IMR-90 (cell line): ENCODE measurements around the gene LIMS3. TPM values are rescaled to one million over a fixed set of nuclear protein-coding genes. Genes with fewer than 3 reads are reported as not detected.
A peak's percentile ranks its signal among the peaks of the same experiment; 100 is the strongest.
"Not testable (repeated sequence)": the region's sequence is repeated elsewhere in the genome, so short reads cannot be mapped to it uniquely, and the experiment has no call there.

ENCODE experiments used
- ATAC-seq: fragments of 200-7000 bp; cut with Tn5 transposase; 2 replicates; pipeline ENCODE4 v1.9.1; 2020; ENCODE audit warnings: low read depth, mild to moderate bottlenecking, moderate library complexity
- BruUV-seq: library from RNA; stranded (reverse); fragments of 400-500 nt; replicated peaks from 2 replicates; lab custom pipeline; 2021; lab: Mats Ljungman, UMichigan
- CTCF ChIA-PET: fragments of 300-600 bp; formaldehyde crosslinking; extraction: SDS; loops from one replicate; lab custom pipeline; 2021; ENCODE audit warnings: antibody characterized with exemption; lab: Yijun Ruan, JAX
- POLR2A ChIA-PET: fragments of 300-600 bp; sonication (Branson Sonifier 250); formaldehyde crosslinking; loops from one replicate; lab custom pipeline; 2022; ENCODE audit warnings: antibody characterized with exemption; ENCODE audit not compliant: unreplicated experiment; lab: Charles Lee
- DNase-seq: peaks from one replicate; pipeline ENCODE4 v3.0.0; 2013
- H2AFZ ChIP-seq: replicated peaks from 2 replicates; pipeline ENCODE3; 2013; ENCODE audit warnings: low read length, mild to moderate bottlenecking; ENCODE audit not compliant: poor library complexity
- H2AK5ac ChIP-seq: 2 replicates; pipeline ENCODE4 v1.6.1; 2013; ENCODE audit warnings: low read depth, low read length, inconsistent platforms
- H2AK9ac ChIP-seq: replicated peaks from 2 replicates; pipeline ENCODE3; 2013; ENCODE audit warnings: mild to moderate bottlenecking, low read depth, low read length, moderate library complexity; ENCODE audit not compliant: poor library complexity
- H2BK120ac ChIP-seq: 2 replicates; pipeline ENCODE4 v1.6.1; 2013; ENCODE audit warnings: low read depth, low read length, inconsistent platforms
- H2BK15ac ChIP-seq: 3 replicates; pipeline ENCODE4 v1.6.1; 2013; ENCODE audit warnings: low read depth, low read length, inconsistent platforms
- H2BK20ac ChIP-seq: 2 replicates; pipeline ENCODE4 v1.6.1; 2013; ENCODE audit warnings: low read depth, mild to moderate bottlenecking, inconsistent platforms, low read length, moderate library complexity
- H2BK5ac ChIP-seq: 2 replicates; pipeline ENCODE4 v1.6.1; 2013; ENCODE audit warnings: mild to moderate bottlenecking, low read depth, low read length, inconsistent platforms; ENCODE audit not compliant: poor library complexity, severe bottlenecking
- H3K14ac ChIP-seq: replicated peaks from 2 replicates; pipeline ENCODE4 v1.6.1; 2013; ENCODE audit warnings: low read depth, low read length, inconsistent platforms
- H3K18ac ChIP-seq: 2 replicates; pipeline ENCODE4 v1.6.1; 2013; ENCODE audit warnings: low read depth, low read length, control low read depth
- H3K23ac ChIP-seq: 2 replicates; pipeline ENCODE4 v1.6.1; 2013; ENCODE audit warnings: low read depth, low read length, inconsistent platforms
- H3K27ac ChIP-seq: 2 replicates; pipeline ENCODE4 v1.5.1; 2013; ENCODE audit warnings: mild to moderate bottlenecking, control low read depth, low read length; ENCODE audit not compliant: insufficient read depth
- H3K27me3 ChIP-seq: 2 replicates; pipeline ENCODE4 v1.6.1; 2013; ENCODE audit warnings: low read length; ENCODE audit not compliant: control insufficient read depth, insufficient read depth
- H3K36me3 ChIP-seq: 2 replicates; pipeline ENCODE4 v1.6.1; 2013; ENCODE audit warnings: low read length, mixed read lengths; ENCODE audit not compliant: control insufficient read depth, insufficient read depth
- H3K4ac ChIP-seq: 2 replicates; pipeline ENCODE4 v1.6.1; 2013; ENCODE audit warnings: low read depth, low read length, inconsistent platforms
- H3K4me1 ChIP-seq: 2 replicates; pipeline ENCODE4 v1.6.1; 2013; ENCODE audit warnings: low read length, mixed read lengths; ENCODE audit not compliant: control insufficient read depth, insufficient read depth
- H3K4me2 ChIP-seq: 2 replicates; pipeline ENCODE4 v1.6.1; 2013; ENCODE audit warnings: low read depth, mild to moderate bottlenecking, control low read depth, low read length, moderate library complexity
- H3K4me3 ChIP-seq: 2 replicates; pipeline ENCODE4 v1.5.1; 2013; ENCODE audit warnings: low read depth, mild to moderate bottlenecking, control low read depth, low read length, moderate library complexity; ENCODE audit not compliant: insufficient read depth
- H3K56ac ChIP-seq: 2 replicates; pipeline ENCODE4 v1.6.1; 2013; ENCODE audit warnings: low read length, inconsistent platforms; ENCODE audit not compliant: insufficient read depth; ENCODE audit errors: extremely low read depth
- H3K79me1 ChIP-seq, 2 experiments: 2 replicates each; pipeline ENCODE4 v1.6.1; 2013; ENCODE audit warnings: low read length in 2 of 2, inconsistent platforms in 1 of 2, low read depth in 1 of 2
- H3K9ac ChIP-seq: 2 replicates; pipeline ENCODE4 v1.6.1; 2013; ENCODE audit warnings: low read depth, low read length, control low read depth
- H3K9me1 ChIP-seq: 2 replicates; pipeline ENCODE4 v1.6.1; 2013; ENCODE audit warnings: low read length, inconsistent platforms; ENCODE audit not compliant: insufficient read depth
- H3K9me3 ChIP-seq: 2 replicates; pipeline ENCODE4 v1.6.1; 2013; ENCODE audit warnings: low read length; ENCODE audit not compliant: control insufficient read depth, insufficient read depth
- H4K20me1 ChIP-seq: 2 replicates; pipeline ENCODE4 v1.6.1; 2013; ENCODE audit warnings: low read length, inconsistent platforms; ENCODE audit not compliant: insufficient read depth
- H4K5ac ChIP-seq: 2 replicates; pipeline ENCODE4 v1.6.1; 2013; ENCODE audit warnings: mild to moderate bottlenecking, low read depth, low read length, control low read depth
- H4K8ac ChIP-seq, 2 experiments: 2 replicates each; pipeline ENCODE4 v1.6.1; 2013; ENCODE audit warnings: low read depth in 2 of 2, low read length in 2 of 2, control low read depth in 1 of 2, inconsistent platforms in 1 of 2
- H4K91ac ChIP-seq: 2 replicates; pipeline ENCODE4 v1.6.1; 2013; ENCODE audit warnings: low read depth, low read length, inconsistent platforms; ENCODE audit not compliant: insufficient read depth
- WGBS, 2 experiments: methylation state at CpG; one replicate each; pipeline versions ENCODE4 v1.1.5 to v1.1.7; 2013; ENCODE audit warnings: missing lambda C conversion rate in 2 of 2; ENCODE audit not compliant: insufficient read length in 1 of 2; ENCODE audit errors: extremely low coverage in 2 of 2; 5-methylcytosine and 5-hydroxymethylcytosine counted together
- dilution Hi-C: fragments of 300-500 bp; cut with HindIII; formaldehyde crosslinking; loops from one replicate; pipeline ENCODE4 v1.14.3; 2018; ENCODE audit warnings: low sequenced_read_pairs; ENCODE audit not compliant: unreplicated experiment
- in situ Hi-C: fragments of 300-500 bp; cut with MboI; formaldehyde crosslinking; loops from 3 replicates; pipeline ENCODE4 v1.14.3; 2019; ENCODE audit warnings: low sequenced_read_pairs, inconsistent platforms, mixed read lengths
- intact Hi-C: fragments of 100-400 bp; cut with micrococcal nuclease; formaldehyde crosslinking; loops from 2 replicates; pipeline ENCODE4 v1.10.0; 2022
- polyA plus RNA-seq, 3 experiments: library from polyadenylated mRNA; depleted of rRNA; stranded (reverse); fragments of >200 nt; gene quantifications; 2 replicates each; pipeline ENCODE4 v1.2.3, GENCODE V29; 2012; ENCODE audit warnings: low replicate concordance in 1 of 3
- total RNA-seq: library from RNA; depleted of rRNA; stranded (reverse); fragments of >200 nt; gene quantifications from 2 replicates; pipeline ENCODE4 v1.2.3, GENCODE V29; 2012

LIMS3 gene
- total and polyA plus RNA-seq, 2 of the 4 experiments (the other 2 are of a cell fraction), result 0.44 to 12.7 TPM

GRCh38 chr2:109924481-109924880, 26.0 kb downstream of the LIMS3 start:
- H3K4me2 ChIP-seq, intact Hi-C loops, H3K27me3 ChIP-seq, H2BK120ac ChIP-seq, H2AFZ ChIP-seq, H3K36me3 ChIP-seq, H2AK9ac ChIP-seq, H3K9me3 ChIP-seq, H2BK15ac ChIP-seq, H3K4ac ChIP-seq, H3K27ac ChIP-seq, H2AK5ac ChIP-seq, H4K20me1 ChIP-seq, H3K56ac ChIP-seq, H3K9me1 ChIP-seq, H4K91ac ChIP-seq, H3K9ac ChIP-seq, POLR2A ChIA-PET, H3K14ac ChIP-seq, DNase-seq, H3K79me1 ChIP-seq, CTCF ChIA-PET, H2BK20ac ChIP-seq, BruUV-seq, in situ Hi-C loops, H3K4me1 ChIP-seq, dilution Hi-C loops, H3K18ac ChIP-seq, H4K5ac ChIP-seq, H3K4me3 ChIP-seq, H4K8ac ChIP-seq, H3K23ac ChIP-seq, H2BK5ac ChIP-seq: not testable (repeated sequence)
- no CpG with 5 or more reads among the region's 2 CpGs for WGBS, 2 experiments
- ATAC-seq, result peak; percentile 30

- H3K9ac ChIP-seq, H2AFZ ChIP-seq, H3K4me2 ChIP-seq, H3K4me3 ChIP-seq, H3K56ac ChIP-seq, POLR2A ChIA-PET, H3K4me1 ChIP-seq, H3K9me3 ChIP-seq, dilution Hi-C loops, in situ Hi-C loops, H3K79me1 ChIP-seq, H4K20me1 ChIP-seq, H2BK20ac ChIP-seq, intact Hi-C loops, H2AK5ac ChIP-seq, DNase-seq, H2BK5ac ChIP-seq, H2BK15ac ChIP-seq, H2AK9ac ChIP-seq, H2BK120ac ChIP-seq, CTCF ChIA-PET, H3K27ac ChIP-seq, H4K5ac ChIP-seq, H4K8ac ChIP-seq, H3K9me1 ChIP-seq, H4K91ac ChIP-seq, H3K23ac ChIP-seq, H3K18ac ChIP-seq, H3K14ac ChIP-seq, H3K4ac ChIP-seq, H3K27me3 ChIP-seq, BruUV-seq, H3K36me3 ChIP-seq: not testable (repeated sequence)
- peak; percentile 71 for ATAC-seq
- WGBS, 2 experiments, result no CpG with 5 or more reads among the region's 4 CpGs
Measured at GRCh38 chr2:109927803-109928202, 29.3 kb downstream of the LIMS3 start.
